B cell (primary cell): ENCODE data around the gene GRB10. TPM values are rescaled to one million over a fixed set of nuclear protein-coding genes. Genes with fewer than 3 reads are reported as not detected.

Experiments used
- ATAC-seq: fragments of 200-7000 bp; cut with Tn5 transposase; one replicate; pipeline ENCODE4 v1.10.0; 2021; ENCODE audit warnings: low read depth, mild to moderate bottlenecking, moderate number of reproducible peaks, moderate library complexity
- CTCF ChIA-PET: fragments of 350-600 bp; sonication (Branson Sonifier 250); formaldehyde crosslinking; loops from one replicate; lab custom pipeline; 2021; ENCODE audit warnings: antibody characterized with exemption, inconsistent platforms; lab: Charles Lee
- POLR2A ChIA-PET: fragments of 350-600 bp; sonication (Branson Sonifier 250); formaldehyde crosslinking; loops from one replicate; lab custom pipeline; 2021; ENCODE audit warnings: antibody characterized with exemption; lab: Charles Lee
- DNase-seq: peaks from one replicate; pipeline ENCODE4 v3.0.0; 2013
- H2AFZ ChIP-seq: 2 replicates; pipeline ENCODE4 v1.6.1; 2012; ENCODE audit warnings: mild to moderate bottlenecking, low read depth, low read length; ENCODE audit not compliant: insufficient read depth, poor library complexity, severe bottlenecking
- H3K27ac ChIP-seq, 2 donors: 1 replicate in 1 of 2; 2 replicates in 1 of 2; pipeline ENCODE4 v1.5.1; 2012 to 2013; ENCODE audit warnings: low read length in 2 of 2, mild to moderate bottlenecking in 2 of 2, moderate library complexity in 1 of 2
- H3K27me3 ChIP-seq, 4 experiments: fragments of 200-600 bp in 1 of 4; sonication (generic) in 1 of 4; replicated peaks in 1 of 4; 1 replicate in 2 of 4; 2 replicates in 2 of 4; pipeline versions ENCODE4 v1.6.1 to v1.7.0; 2013 to 2016; ENCODE audit warnings: low read length in 3 of 4, mild to moderate bottlenecking in 2 of 4, mixed read lengths in 1 of 4, moderate library complexity in 1 of 4; ENCODE audit not compliant: insufficient read depth in 4 of 4, control insufficient read depth in 3 of 4; ENCODE audit errors: control extremely low read depth in 1 of 4
- H3K36me3 ChIP-seq, 2 experiments: replicated peaks in 1 of 2; 1 replicate in 1 of 2; 2 replicates in 1 of 2; pipeline versions ENCODE4 v1.6.1 to v1.7.1; 2013; ENCODE audit warnings: low read length in 1 of 2; ENCODE audit not compliant: insufficient read depth in 2 of 2, control insufficient read depth in 1 of 2; ENCODE audit errors: control extremely low read depth in 1 of 2, extremely low read depth in 1 of 2
- H3K4me1 ChIP-seq, 2 donors: fragments of 200-600 bp in 1 of 2; sonication (generic) in 1 of 2; 1 replicate in 1 of 2; 2 replicates in 1 of 2; pipeline versions ENCODE4 v1.5.1 to v1.6.1; 2013 to 2017; ENCODE audit warnings: low read length in 2 of 2; ENCODE audit not compliant: control insufficient read depth in 2 of 2, insufficient read depth in 2 of 2
- H3K4me2 ChIP-seq: replicated peaks from 2 replicates; pipeline ENCODE3; 2012; ENCODE audit warnings: mild to moderate bottlenecking, low read depth, low read length; ENCODE audit not compliant: poor library complexity, severe bottlenecking
- H3K4me3 ChIP-seq, 5 experiments: fragments of 200-600 bp in 1 of 5; sonication (generic) in 1 of 5; 1 replicate in 3 of 5; 2 replicates in 2 of 5; pipeline versions ENCODE4 v1.5.1 to v1.7.0; 2011 to 2016; ENCODE audit warnings: low read length in 4 of 5, mild to moderate bottlenecking in 4 of 5, low read depth in 2 of 5, control low read depth in 1 of 5, moderate library complexity in 1 of 5; ENCODE audit not compliant: insufficient read depth in 1 of 5; ENCODE audit errors: control extremely low read depth in 1 of 5, extremely low read depth in 1 of 5
- H3K79me2 ChIP-seq: fragments of 200-600 bp; sonication (generic); one replicate; pipeline ENCODE4 v1.6.0; 2016; ENCODE audit warnings: low read length; ENCODE audit not compliant: control insufficient read depth, insufficient read depth
- H3K9ac ChIP-seq: fragments of 200-600 bp; sonication (generic); 2 replicates; pipeline ENCODE4 v1.6.1; 2017; ENCODE audit warnings: mild to moderate bottlenecking, low read length, moderate library complexity
- H3K9me3 ChIP-seq, 3 donors: one replicate each; pipeline versions ENCODE4 v1.6.1 to v1.7.1; 2013; ENCODE audit warnings: low read length in 2 of 3; ENCODE audit not compliant: control insufficient read depth in 2 of 3, insufficient read depth in 1 of 3; ENCODE audit errors: control extremely low read depth in 1 of 3
- H4K20me1 ChIP-seq: 2 replicates; pipeline ENCODE4 v1.6.0; 2012; ENCODE audit warnings: mild to moderate bottlenecking, low read length; ENCODE audit not compliant: insufficient read depth, control insufficient read depth, poor library complexity, severe bottlenecking
- H3K27ac Mint-ChIP-seq: one replicate; pipeline ENCODE4 v1.8.0; 2021; ENCODE audit warnings: mixed read lengths
- H3K27me3 Mint-ChIP-seq: one replicate; pipeline ENCODE4 v1.8.0; 2021; ENCODE audit warnings: mixed read lengths
- H3K4me1 Mint-ChIP-seq: one replicate; pipeline ENCODE4 v1.8.0; 2021; ENCODE audit warnings: mixed read lengths
- H3K4me3 Mint-ChIP-seq: one replicate; pipeline ENCODE4 v1.8.0; 2021; ENCODE audit warnings: mixed read lengths
- H3K9me3 Mint-ChIP-seq: one replicate; pipeline ENCODE4 v1.8.0; 2022; ENCODE audit warnings: mixed read lengths; ENCODE audit not compliant: insufficient read depth
- CTCF ChIP-seq: fragments of 200-600 bp; IDR thresholded peaks from one replicate; pipeline ENCODE4 v1.8.0; 2022; ENCODE audit warnings: antibody characterized with exemption, mild to moderate bottlenecking
- EZH2 ChIP-seq: IDR thresholded peaks from 2 replicates; pipeline ENCODE4 v1.6.1; 2012; ENCODE audit warnings: borderline replicate concordance, low read depth, mild to moderate bottlenecking, moderate library complexity, low read length; ENCODE audit not compliant: insufficient read depth, poor library complexity, severe bottlenecking
- WGBS: methylation state at CpG from one replicate; pipeline ENCODE4 v1.1.5; 2013; ENCODE audit warnings: missing lambda C conversion rate; ENCODE audit not compliant: insufficient coverage; 5-methylcytosine and 5-hydroxymethylcytosine counted together
- intact Hi-C: fragments of 100-400 bp; cut with micrococcal nuclease; formaldehyde crosslinking; loops from one replicate; pipeline ENCODE4 v1.10.0; 2022
- polyA plus RNA-seq: library from polyadenylated mRNA; depleted of rRNA; stranded (reverse); fragments of >200 nt; gene quantifications from 2 replicates; pipeline ENCODE4 v1.2.3, GENCODE V29; 2012
- total RNA-seq, 2 donors: library from RNA; stranded (reverse); fragments of 120-200 nt in 1 of 2; gene quantifications; 1 replicate in 1 of 2; 2 replicates in 1 of 2; pipeline versions ENCODE4 v1.2.3 to v1.2.4, GENCODE V29; 2013 to 2022

GRB10 gene
- total and polyA plus RNA-seq, 2 donors (not counting 1 experiment from before 2014, with no cell fraction given): 0.04 TPM; not detected in 1

DNA sequence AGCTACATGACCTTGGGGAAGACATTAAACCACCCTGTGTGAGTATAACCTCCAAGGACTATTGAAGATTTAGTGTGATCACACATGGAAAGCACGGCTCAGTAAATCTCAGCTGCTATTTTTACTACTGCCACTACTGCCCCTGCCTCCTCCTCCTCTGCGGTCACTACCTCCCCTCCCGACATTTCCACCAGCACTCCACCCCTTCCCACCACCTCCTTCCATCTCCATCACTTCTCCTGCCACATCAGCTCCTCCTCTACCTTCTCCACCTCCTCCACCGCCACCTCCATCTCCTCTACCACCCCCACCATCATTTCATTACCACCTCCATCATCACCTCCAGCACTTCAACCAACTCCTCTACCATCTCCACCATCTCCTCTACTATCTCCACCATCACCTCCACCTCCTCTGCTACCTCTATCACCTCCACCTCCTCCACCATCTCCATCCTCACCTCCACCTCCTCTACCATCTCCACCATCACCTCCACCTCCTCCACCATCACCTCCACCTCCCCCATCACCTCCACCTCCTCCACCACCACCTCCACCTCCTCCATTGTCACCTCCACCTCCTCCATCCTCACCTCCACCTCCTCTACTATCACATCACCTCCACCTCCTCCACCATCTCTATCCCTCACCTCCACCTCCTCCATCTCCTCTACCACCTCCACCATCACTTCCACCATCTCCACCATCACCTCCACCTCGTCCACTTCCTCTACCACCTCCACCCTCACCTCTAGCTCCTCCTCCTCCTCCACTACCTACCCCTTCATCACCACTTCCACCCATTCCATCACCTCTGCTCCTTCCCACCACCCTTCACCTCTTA is 69.4 kb downstream of the GRB10 start:
- ATAC-seq: no peak
- Histone ChIP-seq H4K20me1 (no peaks in the 10 kb centered on the region), H3K4me2 (no peak overlapping the region), H3K79me2 (no peaks in the 10 kb centered on the region), H3K36me3 (no peaks in the 10 kb centered on the region), H2AFZ (no peak overlapping the region), H3K27ac (no peak overlapping the region), H3K4me3 (no peak overlapping the region), H3K9ac (no peak overlapping the region), H3K4me1 (no peaks in the 10 kb centered on the region), H3K9me3 (no peaks in the 10 kb centered on the region), H3K27me3 (no peaks in the 10 kb centered on the region)
- Mint-ChIP-seq H3K27ac (no peak overlapping the region), H3K9me3 (no peaks in the 10 kb centered on the region), H3K4me1 (no peaks in the 10 kb centered on the region), H3K4me3 (no peak overlapping the region), H3K27me3 (peaks cover 29% of the 10 kb centered on the region)
- ChIA-PET POLR2A (no interaction called here), CTCF (no interaction called here)
- TF ChIP-seq CTCF: no peak
- TF ChIP-seq EZH2: no peak
- WGBS: 48% methylated on average over 5 of the region's 5 CpGs
- intact Hi-C loops: no loop called here
- no peak for DNase-seq
